Neural cell (in vitro differentiated cells): ENCODE measurements around the gene PREX1.

ENCODE experiments used
- EP300 ChIP-seq: fragments of 450-650 bp; conservative IDR thresholded peaks from 2 replicates; pipeline ENCODE4 v1.6.1; 2014; ENCODE audit warnings: antibody characterized with exemption, mild to moderate bottlenecking, moderate library complexity; ENCODE audit not compliant: poor library complexity, severe bottlenecking
- RAD21 ChIP-seq: fragments of 450-650 bp; conservative IDR thresholded peaks from 2 replicates; pipeline ENCODE4 v1.6.1; 2014; ENCODE audit warnings: antibody characterized with exemption, mild to moderate bottlenecking, moderate library complexity
- TF ChIP-seq, protein P1 (sequence below): fragments of 450-650 bp; IDR thresholded peaks from 2 replicates; pipeline ENCODE4 v1.5.1; 2014; ENCODE audit warnings: antibody characterized with exemption, mild to moderate bottlenecking, moderate library complexity; ENCODE audit not compliant: poor library complexity, severe bottlenecking

GRCh38 chr20:48741669-48742068 is 86.1 kb downstream of the PREX1 start:
- TF ChIP-seq, protein P1, sequence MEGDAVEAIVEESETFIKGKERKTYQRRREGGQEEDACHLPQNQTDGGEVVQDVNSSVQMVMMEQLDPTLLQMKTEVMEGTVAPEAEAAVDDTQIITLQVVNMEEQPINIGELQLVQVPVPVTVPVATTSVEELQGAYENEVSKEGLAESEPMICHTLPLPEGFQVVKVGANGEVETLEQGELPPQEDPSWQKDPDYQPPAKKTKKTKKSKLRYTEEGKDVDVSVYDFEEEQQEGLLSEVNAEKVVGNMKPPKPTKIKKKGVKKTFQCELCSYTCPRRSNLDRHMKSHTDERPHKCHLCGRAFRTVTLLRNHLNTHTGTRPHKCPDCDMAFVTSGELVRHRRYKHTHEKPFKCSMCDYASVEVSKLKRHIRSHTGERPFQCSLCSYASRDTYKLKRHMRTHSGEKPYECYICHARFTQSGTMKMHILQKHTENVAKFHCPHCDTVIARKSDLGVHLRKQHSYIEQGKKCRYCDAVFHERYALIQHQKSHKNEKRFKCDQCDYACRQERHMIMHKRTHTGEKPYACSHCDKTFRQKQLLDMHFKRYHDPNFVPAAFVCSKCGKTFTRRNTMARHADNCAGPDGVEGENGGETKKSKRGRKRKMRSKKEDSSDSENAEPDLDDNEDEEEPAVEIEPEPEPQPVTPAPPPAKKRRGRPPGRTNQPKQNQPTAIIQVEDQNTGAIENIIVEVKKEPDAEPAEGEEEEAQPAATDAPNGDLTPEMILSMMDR = no peak
- no peak for TF ChIP-seq RAD21
- TF ChIP-seq EP300 = no peak
